Sigmoid colon (tissue), 7 donors: ENCODE data around the gene FCSK. TPM values are rescaled to one million over a fixed set of nuclear protein-coding genes. Genes with fewer than 3 reads are reported as not detected.

Source experiments
- DNase-seq: peaks from one replicate; pipeline ENCODE4 v3.0.0-alpha.2; 2019
- H3K27ac ChIP-seq, 4 donors: fragments of 200-600 bp; sonication (generic); one replicate each; pipeline ENCODE4 v1.5.1; 2016 to 2019; ENCODE audit warnings: mild to moderate bottlenecking in 1 of 4
- H3K27me3 ChIP-seq, 3 donors: fragments of 200-600 bp; sonication (generic); one replicate each; pipeline ENCODE4 v1.5.1; 2019; ENCODE audit warnings: mild to moderate bottlenecking in 1 of 3
- H3K36me3 ChIP-seq, 4 donors: fragments of 200-600 bp; sonication (generic); one replicate each; pipeline ENCODE4 v1.5.1; 2016 to 2019
- H3K4me1 ChIP-seq, 4 donors: fragments of 200-600 bp; sonication (generic); one replicate each; pipeline ENCODE4 v1.5.1; 2017 to 2019
- H3K4me3 ChIP-seq, 4 donors: fragments of 200-600 bp; sonication (generic); one replicate each; pipeline ENCODE4 v1.5.1; 2017 to 2019; ENCODE audit warnings: mild to moderate bottlenecking in 2 of 4, moderate library complexity in 1 of 4
- H3K9me3 ChIP-seq, 4 donors: fragments of 200-600 bp in 3 of 4; sonication (generic) in 3 of 4; one replicate each; pipeline versions ENCODE4 v1.5.1 to v1.6.1; 2013 to 2019
- EP300 ChIP-seq, 4 donors: sonication (generic); formaldehyde crosslinking; IDR thresholded peaks; one replicate each; pipeline ENCODE4 v1.6.1; 2017; ENCODE audit warnings: antibody characterized with exemption in 4 of 4
- POLR2A ChIP-seq, 2 donors: fragments of 450-650 bp; IDR thresholded peaks; one replicate each; pipeline ENCODE4 v1.6.1; 2016; ENCODE audit warnings: antibody characterized with exemption in 2 of 2, mild to moderate bottlenecking in 2 of 2, moderate library complexity in 2 of 2
- POLR2AphosphoS5 ChIP-seq, 4 donors: sonication (generic); formaldehyde crosslinking; IDR thresholded peaks; one replicate each; pipeline ENCODE4 v1.6.1; 2017; ENCODE audit warnings: antibody characterized with exemption in 4 of 4
- WGBS, 2 donors: extraction: QIAGEN DNeasy Blood & Tissue Kit; methylation state at CpG; one replicate each; pipeline ENCODE4 v1.1.7; 2013; 5-methylcytosine and 5-hydroxymethylcytosine counted together
- intact Hi-C: fragments of 100-400 bp; cut with DNase I; formaldehyde crosslinking; loops from one replicate; pipeline ENCODE4 v1.15.1; 2023
- polyA plus RNA-seq, 3 donors: library from polyadenylated mRNA; stranded (reverse); fragments of 200-250 nt; gene quantifications; one replicate each; pipeline ENCODE4 v1.2.3, GENCODE V29; 2013
- total RNA-seq, 4 donors: library from RNA; depleted of rRNA; stranded (reverse); fragments of >200 nt; gene quantifications; one replicate each; pipeline ENCODE4 v1.1.0, GENCODE V29; 2016
- TF ChIP-seq, protein P1 (sequence below), 4 experiments: fragments of 450-650 bp in 3 of 4; fragments of 200-600 bp in 1 of 4; IDR thresholded peaks; one replicate each; pipeline ENCODE4 v1.5.1; 2016 to 2019; ENCODE audit warnings: antibody characterized with exemption in 4 of 4, mild to moderate bottlenecking in 3 of 4, moderate library complexity in 2 of 4
- donor health status: healthy with polysubstance abuse.
- donor health status: Bipolar disorder and iron deficiency.
- donor health status: healthy.

FCSK gene
- total and polyA plus RNA-seq, 7 donors = 7.6 to 19.1 (median 12.7) TPM

DNA sequence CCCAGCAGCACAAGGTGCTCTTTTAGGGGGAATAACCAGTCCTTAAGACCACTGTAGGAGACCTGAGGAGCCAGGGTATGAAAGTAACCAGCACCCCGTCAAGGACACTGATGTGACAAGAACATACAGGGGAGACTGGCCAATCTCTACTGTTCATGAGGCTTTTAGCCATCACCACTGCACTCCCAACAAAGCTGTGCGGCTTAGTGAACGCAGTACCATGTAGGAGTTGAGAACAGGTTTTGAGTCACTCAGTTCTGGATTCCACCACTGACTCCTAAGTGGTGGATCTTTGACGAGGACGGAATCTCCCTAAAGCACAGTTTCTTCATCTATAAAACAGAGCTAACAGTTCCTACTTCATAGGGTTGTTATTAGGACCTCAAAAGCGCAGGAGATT is 42.1 kb downstream of the FCSK start:
- DNase-seq = no peak
- no peak overlapping the region for H3K27ac ChIP-seq
- H3K9me3 ChIP-seq = no peaks in the 10 kb centered on the region
- no peak for TF ChIP-seq EP300 (IDR thresholded peaks at IDR 0.05)
- TF ChIP-seq POLR2A (IDR thresholded peaks at IDR 0.05) = no peak
- no peak for TF ChIP-seq POLR2AphosphoS5 (IDR thresholded peaks at IDR 0.05)
- TF ChIP-seq, protein P1, sequence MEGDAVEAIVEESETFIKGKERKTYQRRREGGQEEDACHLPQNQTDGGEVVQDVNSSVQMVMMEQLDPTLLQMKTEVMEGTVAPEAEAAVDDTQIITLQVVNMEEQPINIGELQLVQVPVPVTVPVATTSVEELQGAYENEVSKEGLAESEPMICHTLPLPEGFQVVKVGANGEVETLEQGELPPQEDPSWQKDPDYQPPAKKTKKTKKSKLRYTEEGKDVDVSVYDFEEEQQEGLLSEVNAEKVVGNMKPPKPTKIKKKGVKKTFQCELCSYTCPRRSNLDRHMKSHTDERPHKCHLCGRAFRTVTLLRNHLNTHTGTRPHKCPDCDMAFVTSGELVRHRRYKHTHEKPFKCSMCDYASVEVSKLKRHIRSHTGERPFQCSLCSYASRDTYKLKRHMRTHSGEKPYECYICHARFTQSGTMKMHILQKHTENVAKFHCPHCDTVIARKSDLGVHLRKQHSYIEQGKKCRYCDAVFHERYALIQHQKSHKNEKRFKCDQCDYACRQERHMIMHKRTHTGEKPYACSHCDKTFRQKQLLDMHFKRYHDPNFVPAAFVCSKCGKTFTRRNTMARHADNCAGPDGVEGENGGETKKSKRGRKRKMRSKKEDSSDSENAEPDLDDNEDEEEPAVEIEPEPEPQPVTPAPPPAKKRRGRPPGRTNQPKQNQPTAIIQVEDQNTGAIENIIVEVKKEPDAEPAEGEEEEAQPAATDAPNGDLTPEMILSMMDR (IDR thresholded peaks at IDR 0.05) = no peak
- H3K27me3 ChIP-seq = no peaks in the 10 kb centered on the region
- peaks cover 22 to 99% (median 32%) of the 10 kb centered on the region in 4 donors for H3K36me3 ChIP-seq
- WGBS, 2 donors = 95% methylated on average over 6 of the region's 6 CpGs
- intact Hi-C loops = no loop called here
- no peak overlapping the region for H3K4me3 ChIP-seq
- H3K4me1 ChIP-seq = no peaks in the 10 kb centered on the region

DNA sequence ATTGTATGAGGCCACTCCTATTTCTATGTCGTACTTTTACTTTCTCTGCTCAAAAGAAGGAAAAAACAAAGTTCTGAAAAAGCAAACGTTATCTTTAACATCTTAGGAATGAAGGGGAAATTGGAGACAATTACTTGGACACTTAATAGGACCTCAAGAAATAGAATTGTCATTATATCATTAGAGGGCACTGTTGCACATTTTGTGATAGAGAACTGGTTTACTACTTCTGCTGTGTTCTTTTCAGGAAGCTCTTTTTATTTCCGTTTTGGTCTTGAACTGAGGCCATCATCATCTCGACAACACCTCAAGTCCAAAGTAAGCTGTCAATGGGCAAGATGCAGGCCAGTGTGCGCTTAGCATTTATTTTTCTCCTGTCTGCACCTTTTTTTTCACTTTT is 54.4 kb downstream of the FCSK start:
- H3K36me3 ChIP-seq = peaks cover 14 to 80% (median 46%) of the 10 kb centered on the region in 4 donors
- no peak overlapping the region for H3K27ac ChIP-seq
- 56 to 75% methylated on average over 5 of the region's 5 CpGs for WGBS, 2 donors
- H3K4me3 ChIP-seq = no peak overlapping the region
- no peak for TF ChIP-seq POLR2A (IDR thresholded peaks at IDR 0.05)
- no peak for TF ChIP-seq POLR2AphosphoS5 (IDR thresholded peaks at IDR 0.05)
- TF ChIP-seq EP300 (IDR thresholded peaks at IDR 0.05) = no peak
- TF ChIP-seq, protein P1 (IDR thresholded peaks at IDR 0.05) = no peak
- H3K4me1 ChIP-seq = no peaks in the 10 kb centered on the region
- intact Hi-C loops = no loop called here
- no peaks in the 10 kb centered on the region for H3K9me3 ChIP-seq
- H3K27me3 ChIP-seq = no peaks in the 10 kb centered on the region
- DNase-seq = no peak

DNA sequence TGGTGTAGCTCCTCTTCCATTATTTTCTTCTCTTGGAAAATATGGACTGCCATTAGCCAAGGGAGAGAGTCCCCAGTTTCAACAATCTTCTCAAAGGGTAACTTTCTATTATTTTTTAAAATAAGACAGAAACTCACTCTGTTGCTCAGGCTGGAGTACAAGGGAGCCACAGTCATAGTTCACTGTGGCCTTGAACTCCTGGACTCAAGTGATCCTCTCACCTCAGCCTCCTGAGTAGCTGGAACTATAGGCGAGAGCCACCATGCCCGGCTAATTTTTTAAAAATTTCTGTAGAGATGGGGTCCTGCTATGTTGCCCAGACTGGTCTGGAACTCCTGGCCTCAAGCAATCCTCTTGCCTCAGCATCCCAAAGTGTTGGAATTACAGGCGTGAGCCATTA is 55.8 kb downstream of the FCSK start:
- DNase-seq = no peak
- intact Hi-C loops = no loop called here
- Histone ChIP-seq H3K4me1 (no peaks in the 10 kb centered on the region), H3K27ac (no peak overlapping the region), H3K4me3 (no peak overlapping the region), H3K36me3 (peaks cover 14 to 95% (median 58%) of the 10 kb centered on the region in 4 donors), H3K9me3 (no peaks in the 10 kb centered on the region), H3K27me3 (no peaks in the 10 kb centered on the region)
- WGBS, 2 donors = 97 to 98% methylated on average over 3 of the region's 3 CpGs
- TF ChIP-seq, protein P1 (IDR thresholded peaks at IDR 0.05) = no peak
- TF ChIP-seq POLR2AphosphoS5 (IDR thresholded peaks at IDR 0.05) (no peak), EP300 (IDR thresholded peaks at IDR 0.05) (no peak), POLR2A (IDR thresholded peaks at IDR 0.05) (no peak)

DNA sequence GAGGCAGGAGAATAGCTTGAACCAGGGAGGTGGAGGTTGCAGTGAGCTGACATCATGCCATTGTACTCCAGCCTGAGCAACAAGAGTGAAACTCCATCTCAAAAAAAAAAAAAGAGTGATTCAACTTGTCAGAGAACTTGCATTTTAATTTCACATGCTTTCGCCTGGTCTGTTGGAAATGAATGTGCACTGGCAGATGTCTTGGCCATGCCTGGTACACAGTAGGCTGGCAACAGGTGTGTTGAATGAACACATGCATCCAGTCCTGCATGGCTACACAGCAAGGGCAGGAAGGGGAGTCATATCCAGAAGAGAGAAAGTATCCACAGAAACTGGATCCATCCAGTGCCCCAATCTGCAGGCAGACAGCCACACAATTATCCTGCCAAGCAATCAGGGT is 57.4 kb downstream of the FCSK start:
- H3K36me3 ChIP-seq = peaks cover 22 to 100% (median 66%) of the 10 kb centered on the region in 4 donors
- H3K4me3 ChIP-seq = no peak overlapping the region
- TF ChIP-seq, protein P1 (IDR thresholded peaks at IDR 0.05) = no peak
- TF ChIP-seq POLR2AphosphoS5 (IDR thresholded peaks at IDR 0.05) (no peak), POLR2A (IDR thresholded peaks at IDR 0.05) (no peak), EP300 (IDR thresholded peaks at IDR 0.05) (no peak)
- intact Hi-C loops = no loop called here
- 96 to 98% methylated on average over 1 of the region's 1 CpG for WGBS, 2 donors
- no peaks in the 10 kb centered on the region for H3K4me1 ChIP-seq
- no peak for DNase-seq
- no peak overlapping the region for H3K27ac ChIP-seq
- H3K27me3 ChIP-seq = no peaks in the 10 kb centered on the region
- no peaks in the 10 kb centered on the region for H3K9me3 ChIP-seq

DNA sequence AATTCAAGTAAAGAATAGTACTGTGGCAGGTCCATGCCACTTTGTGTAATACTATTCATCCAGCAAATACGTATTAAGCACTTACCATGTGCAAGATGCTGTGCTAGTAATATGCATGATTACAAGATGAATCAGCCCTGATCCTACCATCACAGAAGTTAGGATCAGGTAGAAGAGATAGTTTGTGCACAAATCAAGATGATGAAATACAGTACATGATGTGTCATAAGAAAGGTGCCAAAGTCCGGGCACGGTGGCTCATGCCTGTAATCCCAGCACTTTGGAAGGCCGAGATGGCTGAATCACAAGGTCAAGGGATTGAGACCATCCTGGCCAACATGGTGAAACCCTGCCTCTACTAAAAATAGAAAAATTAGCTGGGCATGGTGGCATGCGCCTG is 58.1 kb downstream of the FCSK start:
- Histone ChIP-seq H3K4me3 (no peak overlapping the region), H3K27me3 (no peaks in the 10 kb centered on the region), H3K27ac (no peak overlapping the region), H3K36me3 (peaks cover 27 to 100% (median 66%) of the 10 kb centered on the region in 4 donors), H3K9me3 (no peaks in the 10 kb centered on the region), H3K4me1 (no peaks in the 10 kb centered on the region)
- intact Hi-C loops = no loop called here
- DNase-seq = no peak
- TF ChIP-seq EP300 (IDR thresholded peaks at IDR 0.05) (no peak), POLR2A (IDR thresholded peaks at IDR 0.05) (no peak), POLR2AphosphoS5 (IDR thresholded peaks at IDR 0.05) (no peak)
- TF ChIP-seq, protein P1 (IDR thresholded peaks at IDR 0.05) = no peak
- 90 to 96% methylated on average over 5 of the region's 5 CpGs for WGBS, 2 donors
